Neutrophil (primary cell): ENCODE measurements around the gene SPIRE1.
"Not testable (repeated sequence)": the region's sequence is repeated elsewhere in the genome, so short reads cannot be mapped to it uniquely, and the experiment has no call there.

ENCODE experiments used
- H3K27ac ChIP-seq: fragments of 200-600 bp; sonication (generic); 2 replicates; pipeline ENCODE4 v1.5.1; 2016; ENCODE audit warnings: mild to moderate bottlenecking, moderate library complexity
- H3K27me3 ChIP-seq: fragments of 200-600 bp; sonication (generic); 2 replicates; pipeline ENCODE4 v1.6.0; 2016; ENCODE audit warnings: mild to moderate bottlenecking
- H3K36me3 ChIP-seq: fragments of 200-600 bp; sonication (generic); 2 replicates; pipeline ENCODE4 v1.5.1; 2017
- H3K4me1 ChIP-seq, 2 experiments: fragments of 200-600 bp in 1 of 2; sonication (generic) in 1 of 2; 1 replicate in 1 of 2; 2 replicates in 1 of 2; pipeline versions ENCODE4 v1.5.1 to v1.6.1; 2013 to 2016; ENCODE audit warnings: low read depth in 1 of 2, low read length in 1 of 2, mild to moderate bottlenecking in 1 of 2, moderate library complexity in 1 of 2; ENCODE audit not compliant: control insufficient read depth in 1 of 2, insufficient read depth in 1 of 2
- H3K4me3 ChIP-seq, 2 experiments: fragments of 200-600 bp in 1 of 2; sonication (generic) in 1 of 2; 1 replicate in 1 of 2; 2 replicates in 1 of 2; pipeline ENCODE4 v1.5.1; 2013 to 2016; ENCODE audit warnings: low read depth in 1 of 2, low read length in 1 of 2, mild to moderate bottlenecking in 1 of 2, moderate library complexity in 1 of 2
- H3K9me3 ChIP-seq: fragments of 200-600 bp; sonication (generic); 2 replicates; pipeline ENCODE4 v1.5.1; 2016
- CTCF ChIP-seq: fragments of 200-600 bp; sonication (generic); IDR thresholded peaks from 2 replicates; pipeline ENCODE4 v1.5.1; 2016; ENCODE audit warnings: antibody characterized with exemption

Gene SPIRE1

DNA sequence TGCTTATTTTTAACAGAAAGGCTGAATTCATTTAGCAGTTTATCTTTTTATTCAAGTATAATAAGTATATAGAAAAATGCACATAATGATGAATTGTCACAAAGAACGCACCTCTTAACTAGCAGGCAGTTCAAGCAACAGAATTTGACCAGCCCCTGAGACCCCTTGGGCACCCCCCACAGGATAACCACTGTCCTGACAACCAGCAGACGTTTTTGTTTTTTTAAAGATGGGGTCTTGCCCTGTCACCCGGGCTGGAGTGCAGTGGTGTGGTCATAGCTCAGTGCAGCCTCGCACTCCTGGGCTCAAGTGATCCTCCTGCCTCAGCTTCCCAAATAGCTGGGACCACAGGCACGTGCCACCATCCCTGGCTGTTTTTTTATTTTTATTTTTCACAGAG, 236.2 kb downstream of the SPIRE1 start:
- Histone ChIP-seq H3K4me3 (no peak overlapping the region), H3K36me3 (no peaks in the 10 kb centered on the region), H3K27me3 (peaks cover 38% of the 10 kb centered on the region), H3K27ac (no peak overlapping the region), H3K4me1 (peaks cover 9 to 16% of the 10 kb centered on the region in 2 experiments), H3K9me3 (no peaks in the 10 kb centered on the region)
- no peak for TF ChIP-seq CTCF

- peaks cover 38% of the 10 kb centered on the region for H3K27me3 ChIP-seq
- H3K4me1 ChIP-seq = peaks cover 9 to 16% of the 10 kb centered on the region in 2 experiments
- H3K36me3 ChIP-seq = no peaks in the 10 kb centered on the region
- H3K27ac ChIP-seq = no peak overlapping the region
- no peak for TF ChIP-seq CTCF
- H3K4me3 ChIP-seq = no peak overlapping the region
- no peaks in the 10 kb centered on the region for H3K9me3 ChIP-seq
These were observed 237.0 kb downstream of the SPIRE1 start for GRCh38 chr18:12420821-12421421.

- Histone ChIP-seq H3K27me3 (peaks cover 33% of the 10 kb centered on the region), H3K4me3 (no peak overlapping the region), H3K4me1 (peaks cover 9 to 16% of the 10 kb centered on the region in 2 experiments), H3K36me3 (no peaks in the 10 kb centered on the region), H3K27ac (no peak overlapping the region), H3K9me3 (no peaks in the 10 kb centered on the region)
- TF ChIP-seq CTCF = no peak
These were observed 240.2 kb downstream of the SPIRE1 start for GRCh38 chr18:12417687-12418086.

DNA sequence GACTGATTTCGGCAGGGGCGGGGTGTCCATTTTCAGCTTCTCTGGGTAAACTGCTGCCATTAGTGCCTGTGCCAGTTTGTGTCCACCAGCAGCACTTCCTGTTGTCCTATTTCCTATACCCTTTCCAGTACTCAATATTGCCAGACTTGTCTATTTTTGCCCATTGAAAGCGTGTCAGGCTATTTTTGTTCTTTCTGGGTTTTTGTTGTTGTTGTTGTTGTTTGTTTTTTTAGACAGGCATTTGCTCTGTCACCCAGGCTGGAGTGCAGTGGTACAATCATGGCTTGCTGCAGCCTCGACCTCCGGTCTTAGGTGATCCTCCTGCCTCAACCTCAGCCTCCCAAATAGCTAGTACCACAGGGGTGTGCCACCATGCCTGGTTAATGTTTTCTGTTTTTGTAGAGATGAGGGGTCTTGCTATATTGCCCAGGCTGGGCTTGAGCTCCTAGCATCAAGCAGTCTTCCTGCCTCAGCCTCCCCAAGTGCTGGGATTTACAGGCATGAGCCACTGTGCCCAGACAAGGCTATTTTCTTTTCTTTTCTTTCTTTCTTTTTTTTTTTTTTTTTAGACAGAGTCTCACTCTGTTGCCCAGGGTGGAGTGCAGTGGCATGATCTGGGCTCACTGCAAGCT, 241.7 kb downstream of the SPIRE1 start:
- Histone ChIP-seq H3K27ac (no peak overlapping the region), H3K27me3 (peaks cover 22% of the 10 kb centered on the region), H3K4me3 (no peak overlapping the region), H3K9me3 (no peaks in the 10 kb centered on the region), H3K4me1 (peaks cover 8 to 15% of the 10 kb centered on the region in 2 experiments), H3K36me3 (no peaks in the 10 kb centered on the region)
- no peak for TF ChIP-seq CTCF

DNA sequence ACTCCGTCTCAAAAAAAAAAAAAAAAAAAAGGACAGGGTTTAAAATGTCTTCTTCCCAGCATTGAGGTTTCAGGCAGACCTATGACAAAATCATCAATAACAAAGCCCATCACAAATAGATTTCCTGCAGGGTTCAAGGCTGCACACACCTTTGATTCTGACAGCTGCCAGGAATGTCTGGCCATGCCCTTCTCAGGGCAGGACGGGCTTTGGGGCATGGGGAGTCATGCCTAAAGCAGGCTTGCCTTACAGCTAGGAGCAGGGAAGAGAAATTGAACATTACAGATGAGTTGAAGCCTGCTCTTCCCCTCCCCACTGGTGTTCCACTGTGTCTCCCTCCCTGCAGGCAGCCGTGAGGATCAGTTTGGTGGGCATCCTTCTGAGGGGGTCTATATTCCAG, 246.5 kb downstream of the SPIRE1 start:
- no peak for TF ChIP-seq CTCF
- H3K27me3 ChIP-seq = peaks cover 38% of the 10 kb centered on the region
- H3K36me3 ChIP-seq = no peaks in the 10 kb centered on the region
- no peaks in the 10 kb centered on the region for H3K9me3 ChIP-seq
- peaks cover 9 to 12% of the 10 kb centered on the region in 2 experiments for H3K4me1 ChIP-seq
- no peak overlapping the region for H3K27ac ChIP-seq
- H3K4me3 ChIP-seq = no peak overlapping the region

GRCh38 chr18:12410747-12411146, 247.2 kb downstream of the SPIRE1 start:
- not testable (repeated sequence) for H3K9me3 ChIP-seq, H3K36me3 ChIP-seq, H3K27ac ChIP-seq, H3K4me3 ChIP-seq
- Histone ChIP-seq H3K4me1 (peaks cover 9 to 12% of the 10 kb centered on the region in 2 experiments), H3K27me3 (peaks cover 45% of the 10 kb centered on the region)
